Liver (tissue), 9 donors: ENCODE measurements around the gene TMEM140. TPM values are rescaled to one million over a fixed set of nuclear protein-coding genes. Genes with fewer than 3 reads are reported as not detected.

Experiments used
- DNase-seq: peaks from one replicate; pipeline ENCODE4 v3.0.0-alpha.2; 2017; ENCODE audit warnings: low spot score
- H3K27ac ChIP-seq, 2 donors: one replicate each; pipeline ENCODE4 v1.7.0; 2013; ENCODE audit warnings: inconsistent platforms in 2 of 2, low read length in 2 of 2, control low read depth in 1 of 2, low read depth in 1 of 2, mild to moderate bottlenecking in 1 of 2
- H3K27me3 ChIP-seq, 4 donors: one replicate each; pipeline versions ENCODE4 v1.6.1 to v1.7.0; 2013; ENCODE audit warnings: low read length in 3 of 4, inconsistent platforms in 1 of 4, mild to moderate bottlenecking in 1 of 4, moderate library complexity in 1 of 4; ENCODE audit not compliant: control insufficient read depth in 4 of 4, insufficient read depth in 4 of 4
- H3K36me3 ChIP-seq, 4 donors: one replicate each; pipeline versions ENCODE4 v1.6.1 to v1.7.0; 2013; ENCODE audit warnings: low read length in 3 of 4, mild to moderate bottlenecking in 3 of 4, low read depth in 1 of 4, moderate library complexity in 1 of 4; ENCODE audit not compliant: control insufficient read depth in 4 of 4, insufficient read depth in 3 of 4
- H3K4me1 ChIP-seq, 4 donors: one replicate each; pipeline versions ENCODE4 v1.6.1 to v1.7.0; 2013; ENCODE audit warnings: low read length in 3 of 4, mild to moderate bottlenecking in 3 of 4, moderate library complexity in 1 of 4; ENCODE audit not compliant: control insufficient read depth in 4 of 4, insufficient read depth in 4 of 4
- H3K4me3 ChIP-seq, 3 donors: one replicate each; pipeline versions ENCODE4 v1.6.1 to v1.7.0; 2013; ENCODE audit warnings: low read length in 3 of 3, control low read depth in 1 of 3, low read depth in 1 of 3, mild to moderate bottlenecking in 1 of 3
- H3K9ac ChIP-seq, 2 donors: one replicate each; pipeline ENCODE4 v1.7.0; 2013; ENCODE audit warnings: low read length in 2 of 2, mild to moderate bottlenecking in 2 of 2, moderate library complexity in 2 of 2, control low read depth in 1 of 2, low read depth in 1 of 2
- H3K9me3 ChIP-seq, 4 donors: one replicate each; pipeline versions ENCODE4 v1.6.1 to v1.7.0; 2013; ENCODE audit warnings: low read length in 3 of 4; ENCODE audit not compliant: control insufficient read depth in 4 of 4
- ATF3 ChIP-seq: IDR thresholded peaks from 2 replicates; pipeline ENCODE4 v1.6.1; 2016; ENCODE audit warnings: antibody characterized with exemption
- CTCF ChIP-seq: fragments of 150-350 bp; IDR thresholded peaks from 2 replicates; pipeline ENCODE4 v1.5.1; 2017; ENCODE audit warnings: improper control_type of control experiment, low read depth, low read length; ENCODE audit not compliant: missing input control
- EGR1 ChIP-seq, 2 donors: IDR thresholded peaks; 2 replicates each; pipeline ENCODE4 v1.6.1; 2016 to 2018; ENCODE audit warnings: antibody characterized with exemption in 2 of 2, low read depth in 2 of 2
- FOXA1 ChIP-seq: IDR thresholded peaks from 2 replicates; pipeline ENCODE4 v1.6.1; 2016; ENCODE audit warnings: antibody characterized with exemption
- FOXA2 ChIP-seq: IDR thresholded peaks from 2 replicates; pipeline ENCODE4 v1.6.1; 2016; ENCODE audit warnings: antibody characterized with exemption
- GABPA ChIP-seq, 2 donors: IDR thresholded peaks in 1 of 2; conservative IDR thresholded peaks in 1 of 2; 2 replicates each; pipeline ENCODE4 v1.6.1; 2016; ENCODE audit warnings: antibody characterized with exemption in 2 of 2, mild to moderate bottlenecking in 1 of 2, moderate library complexity in 1 of 2
- HNF4A ChIP-seq, 2 donors: conservative IDR thresholded peaks; 2 replicates each; pipeline ENCODE4 v1.6.1; 2016; ENCODE audit warnings: antibody characterized with exemption in 2 of 2, mild to moderate bottlenecking in 2 of 2
- HNF4G ChIP-seq: IDR thresholded peaks from 2 replicates; pipeline ENCODE4 v1.6.1; 2016; ENCODE audit warnings: antibody characterized with exemption
- MAX ChIP-seq: IDR thresholded peaks from 2 replicates; pipeline ENCODE4 v1.6.1; 2016; ENCODE audit warnings: antibody characterized with exemption
- NR2F2 ChIP-seq: IDR thresholded peaks from 2 replicates; pipeline ENCODE4 v1.6.1; 2016; ENCODE audit warnings: antibody characterized with exemption
- RAD21 ChIP-seq, 2 donors: IDR thresholded peaks; 2 replicates each; pipeline ENCODE4 v1.6.1; 2016; ENCODE audit warnings: antibody characterized with exemption in 2 of 2, mild to moderate bottlenecking in 2 of 2
- REST ChIP-seq: IDR thresholded peaks from 2 replicates; pipeline ENCODE4 v1.6.1; 2016; ENCODE audit warnings: antibody characterized with exemption, mild to moderate bottlenecking
- RXRA ChIP-seq, 2 donors: IDR thresholded peaks; 2 replicates each; pipeline ENCODE4 v1.6.1; 2017 to 2018; ENCODE audit warnings: antibody characterized with exemption in 2 of 2, mild to moderate bottlenecking in 1 of 2
- TAF1 ChIP-seq: conservative IDR thresholded peaks from 2 replicates; pipeline ENCODE4 v1.6.1; 2016; ENCODE audit warnings: antibody characterized with exemption, mild to moderate bottlenecking
- YY1 ChIP-seq: IDR thresholded peaks from 2 replicates; pipeline ENCODE4 v1.6.1; 2016; ENCODE audit warnings: antibody characterized with exemption, mild to moderate bottlenecking
- ZBTB33 ChIP-seq: IDR thresholded peaks from 2 replicates; pipeline ENCODE4 v1.6.1; 2016; ENCODE audit warnings: antibody characterized with exemption
- WGBS: extraction: QIAGEN DNeasy Blood & Tissue Kit; methylation state at CpG from one replicate; pipeline ENCODE4 v1.1.7; 2013; 5-methylcytosine and 5-hydroxymethylcytosine counted together
- polyA plus RNA-seq, 2 donors: library from polyadenylated mRNA; stranded (reverse) in 1 of 2; unstranded in 1 of 2; fragments of 200-250 nt in 1 of 2; fragments of >200 nt in 1 of 2; fragmentation: Nextera tagmentation in 1 of 2; extraction: Ambion mirVana in 1 of 2; gene quantifications; one replicate each; pipeline versions ENCODE4 v1.2.1 to v1.2.3, GENCODE V29; 2013 to 2015
- total RNA-seq, 2 donors: library from RNA; depleted of rRNA; stranded (reverse); fragments of >200 nt; gene quantifications; one replicate each; pipeline ENCODE4 v1.2.3, GENCODE V29; 2014
- donor health status: healthy.
- donor health status: healthy.
- donor health status: healthy.
- donor health status: healthy.
- donor health status: healthy.

TMEM140 gene
- total and polyA plus RNA-seq, 4 donors, result 22.3 to 34.3 (median 25.9) TPM

- TF ChIP-seq REST (no peak), RXRA (IDR thresholded peaks at IDR 0.05) (no peak), RAD21 (IDR thresholded peaks at IDR 0.05) (peak; percentile 62 to 71), FOXA2 (no peak), TAF1 (no peak), HNF4A (conservative IDR thresholded peaks at IDR 0.05) (no peak), MAX (no peak), GABPA (IDR thresholded peaks at IDR 0.05 in 1 of 2, conservative IDR thresholded peaks at IDR 0.05 in 1 of 2) (no peak), NR2F2 (peak; percentile 31), YY1 (peak; percentile 36)
Measured at GRCh38 chr7:135169141-135169963, 21.5 kb downstream of the TMEM140 start (continued).

- Histone ChIP-seq H3K4me3 (peak overlapping the region; percentile 69 to 87 (median 81)), H3K9ac (peak overlapping the region; percentile 83 to 92), H3K36me3 (peaks cover 0 to 16% (median 9%) of the 10 kb centered on the region in 4 donors), H3K4me1 (peaks cover 2 to 44% (median 25%) of the 10 kb centered on the region in 4 donors), H3K9me3 (no peaks in the 10 kb centered on the region), H3K27ac (peak overlapping the region; percentile 94 to 99), H3K27me3 (no peaks in the 10 kb centered on the region)
- TF ChIP-seq RAD21 (IDR thresholded peaks at IDR 0.05), result no peak
- TF ChIP-seq TAF1, result no peak
- no peak for TF ChIP-seq CTCF
- no peak for TF ChIP-seq GABPA (IDR thresholded peaks at IDR 0.05 in 1 of 2, conservative IDR thresholded peaks at IDR 0.05 in 1 of 2)
- TF ChIP-seq YY1, result no peak
- TF ChIP-seq HNF4G, result no peak
- TF ChIP-seq RXRA (IDR thresholded peaks at IDR 0.05), result no peak
- no peak for TF ChIP-seq REST
- no peak for TF ChIP-seq ZBTB33
- TF ChIP-seq MAX, result no peak
- no peak for TF ChIP-seq EGR1 (IDR thresholded peaks at IDR 0.05; ENCODE audit: low read depth in 2 of 2)
- TF ChIP-seq HNF4A (conservative IDR thresholded peaks at IDR 0.05), result no peak
- no peak for TF ChIP-seq ATF3
- no peak for TF ChIP-seq FOXA2
- no peak for TF ChIP-seq NR2F2
- TF ChIP-seq FOXA1, result no peak
- WGBS, result under 1% methylated on average over 17 of the region's 17 CpGs
- DNase-seq, result no peak
Measured at GRCh38 chr7:135169964-135170273, 22.0 kb downstream of the TMEM140 start.
